GM18507 (cell line): ENCODE measurements around the gene ABI2.
"Not testable (repeated sequence)": the region's sequence is repeated elsewhere in the genome, so short reads cannot be mapped to it uniquely, and the experiment has no call there.

Experiments used
- DNase-seq: peaks from one replicate; pipeline ENCODE4 v3.0.0; 2011; ENCODE audit warnings: low read depth; ENCODE audit not compliant: insufficient read length; ENCODE audit errors: extremely low spot score
- FAIRE-seq: peaks from 2 replicates; lab custom pipeline; 2011; peaks lifted over from hg19 to GRCh38; lab: Jason Lieb, UNC

The ABI2 gene

GRCh38 chr2:203412546-203413331 is 84.5 kb downstream of the ABI2 start:
- DNase-seq, result no peak
- peak; percentile 5 for FAIRE-seq

- no peak for FAIRE-seq
These were observed 85.6 kb downstream of the ABI2 start for GRCh38 chr2:203413796-203414195.

GRCh38 chr2:203418271-203418670 is 90.1 kb downstream of the ABI2 start:
- DNase-seq (no peak), FAIRE-seq (no peak)

More at GRCh38 chr2:203413796-203414195, 85.6 kb downstream of the ABI2 start:
- DNase-seq, result no peak

- FAIRE-seq (no peak), DNase-seq (no peak)
These were observed 98.9 kb downstream of the ABI2 start for GRCh38 chr2:203427061-203427460.

- not testable (repeated sequence) for FAIRE-seq, DNase-seq
These were observed 101.4 kb downstream of the ABI2 start for GRCh38 chr2:203429643-203430042.

GRCh38 chr2:203431391-203432185 is 103.4 kb downstream of the ABI2 start:
- FAIRE-seq (no peak), DNase-seq (no peak)

GRCh38 chr2:203432811-203433210 is 104.6 kb downstream of the ABI2 start:
- FAIRE-seq (no peak), DNase-seq (no peak)

GRCh38 chr2:203436496-203436895 is 108.3 kb downstream of the ABI2 start:
- DNase-seq (no peak), FAIRE-seq (no peak)

- DNase-seq, result no peak
- no peak for FAIRE-seq
These were observed 109.3 kb downstream of the ABI2 start for GRCh38 chr2:203437511-203437910.

GRCh38 chr2:203438528-203438927 is 110.3 kb downstream of the ABI2 start:
- FAIRE-seq (no peak), DNase-seq (no peak)

- FAIRE-seq, result no peak
- DNase-seq, result no peak
These were observed 112.5 kb downstream of the ABI2 start for GRCh38 chr2:203440671-203441070.

GRCh38 chr2:203441463-203441862 is 113.3 kb downstream of the ABI2 start:
- FAIRE-seq (no peak), DNase-seq (no peak)

GRCh38 chr2:203442463-203442862 is 114.3 kb downstream of the ABI2 start:
- FAIRE-seq (no peak), DNase-seq (no peak)

GRCh38 chr2:203444738-203445137 is 116.5 kb downstream of the ABI2 start:
- no peak for FAIRE-seq

GRCh38 chr2:203446071-203446481 is 117.9 kb downstream of the ABI2 start:
- FAIRE-seq, result no peak
- DNase-seq, result no peak

More at GRCh38 chr2:203444738-203445137, 116.5 kb downstream of the ABI2 start:
- no peak for DNase-seq

GRCh38 chr2:203446780-203447179 is 118.6 kb downstream of the ABI2 start:
- no peak for FAIRE-seq

GRCh38 chr2:203450561-203450960 is 122.4 kb downstream of the ABI2 start:
- FAIRE-seq (no peak), DNase-seq (no peak)

More at GRCh38 chr2:203446780-203447179, 118.6 kb downstream of the ABI2 start:
- no peak for DNase-seq

- FAIRE-seq (no peak), DNase-seq (no peak)
These were observed 122.8 kb downstream of the ABI2 start for GRCh38 chr2:203451011-203451410.

GRCh38 chr2:203451689-203452088 is 123.5 kb downstream of the ABI2 start:
- no peak for FAIRE-seq
- DNase-seq, result no peak

- DNase-seq (peak; percentile 28), FAIRE-seq (peak; percentile 88)
These were observed 125.8 kb downstream of the ABI2 start for GRCh38 chr2:203453858-203454451.
